Activated CD8-positive, alpha-beta memory T cell treated with anti-CD3 and anti-CD28 coated beads, Interleukin-2, amount 50 U/mL, for 24 hours (primary cell): Measurements from ENCODE around the gene FEM1A.
"Not testable (repeated sequence)": the region's sequence is repeated elsewhere in the genome, so short reads cannot be mapped to it uniquely, and the experiment has no call there.

Source experiments
- DNase-seq: peaks from one replicate; pipeline ENCODE4 v3.0.0-alpha.2; 2020; ENCODE audit errors: extremely low read depth

The FEM1A gene

DNA sequence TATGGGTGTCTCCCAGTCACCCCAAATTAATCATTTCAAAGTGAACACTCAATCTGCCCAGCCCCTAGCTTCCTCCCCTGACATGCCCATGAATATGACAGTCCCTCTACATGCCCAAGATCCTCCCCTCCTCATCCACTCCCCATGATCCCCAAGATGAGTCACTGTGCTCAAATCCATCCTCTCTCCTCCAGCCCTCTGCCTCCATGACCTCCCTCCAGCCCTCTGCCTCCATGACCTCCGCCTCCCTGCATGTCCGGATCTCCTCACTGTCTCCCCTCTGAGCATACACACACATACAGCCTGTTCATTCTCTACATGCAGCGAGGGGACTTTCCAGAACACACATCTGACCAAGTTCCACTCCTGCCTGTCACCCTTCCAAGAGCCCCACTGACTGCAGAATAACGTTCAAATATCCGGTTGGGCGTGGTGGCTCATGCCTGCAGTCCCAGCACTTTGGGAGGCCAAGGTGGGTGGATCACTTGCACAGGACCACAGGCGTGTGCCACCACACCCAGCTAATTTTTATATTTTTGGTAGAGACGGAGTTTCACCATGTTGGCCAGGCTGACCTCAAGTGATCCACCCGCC, 18.4 kb upstream of the FEM1A start:
- DNase-seq = no peak

DNA sequence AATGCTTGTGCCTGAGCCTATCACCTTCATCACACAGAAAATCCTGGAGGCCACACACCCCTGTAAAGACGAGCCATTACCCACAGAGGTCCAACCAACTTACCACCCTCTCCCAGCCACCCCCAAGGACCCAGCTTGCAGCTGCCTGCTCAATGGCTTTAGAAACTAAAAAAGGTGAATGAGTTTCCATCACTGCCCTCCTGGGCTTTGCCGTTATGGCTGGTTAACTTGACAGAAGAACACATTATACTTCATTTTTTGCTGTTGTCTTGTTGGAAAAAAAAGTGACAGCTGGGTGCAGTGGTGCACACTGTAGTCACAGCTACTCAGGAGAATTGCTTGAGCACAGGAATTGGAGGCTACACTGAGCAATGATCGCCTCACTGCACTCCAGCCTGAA, 17.4 kb upstream of the FEM1A start:
- no peak for DNase-seq

DNA sequence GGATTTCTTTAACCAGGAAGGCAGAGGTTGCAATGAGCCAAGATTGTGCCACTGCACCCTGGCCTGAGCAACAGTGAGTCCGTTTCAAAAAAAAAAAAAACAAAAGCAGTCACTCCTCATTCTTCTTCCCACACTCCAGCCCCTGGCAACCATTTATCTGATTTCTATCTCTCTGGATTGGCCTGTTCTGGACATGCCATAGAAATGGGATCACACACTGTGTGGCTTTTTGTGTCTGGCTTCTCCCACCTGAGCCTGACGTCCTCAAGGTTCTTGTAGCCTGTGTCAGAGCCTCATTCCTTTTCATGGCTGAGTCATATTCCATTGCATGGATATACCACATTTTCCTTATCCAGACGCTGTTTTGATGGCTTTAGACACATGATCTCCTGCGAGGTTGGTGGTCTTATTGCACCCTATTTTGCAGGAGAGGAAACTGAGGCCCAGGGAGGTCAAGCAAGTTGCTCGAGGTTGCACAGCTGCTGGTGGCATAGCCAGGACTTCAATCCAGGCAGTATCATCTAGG, 15.8 kb upstream of the FEM1A start:
- DNase-seq = no peak

DNA sequence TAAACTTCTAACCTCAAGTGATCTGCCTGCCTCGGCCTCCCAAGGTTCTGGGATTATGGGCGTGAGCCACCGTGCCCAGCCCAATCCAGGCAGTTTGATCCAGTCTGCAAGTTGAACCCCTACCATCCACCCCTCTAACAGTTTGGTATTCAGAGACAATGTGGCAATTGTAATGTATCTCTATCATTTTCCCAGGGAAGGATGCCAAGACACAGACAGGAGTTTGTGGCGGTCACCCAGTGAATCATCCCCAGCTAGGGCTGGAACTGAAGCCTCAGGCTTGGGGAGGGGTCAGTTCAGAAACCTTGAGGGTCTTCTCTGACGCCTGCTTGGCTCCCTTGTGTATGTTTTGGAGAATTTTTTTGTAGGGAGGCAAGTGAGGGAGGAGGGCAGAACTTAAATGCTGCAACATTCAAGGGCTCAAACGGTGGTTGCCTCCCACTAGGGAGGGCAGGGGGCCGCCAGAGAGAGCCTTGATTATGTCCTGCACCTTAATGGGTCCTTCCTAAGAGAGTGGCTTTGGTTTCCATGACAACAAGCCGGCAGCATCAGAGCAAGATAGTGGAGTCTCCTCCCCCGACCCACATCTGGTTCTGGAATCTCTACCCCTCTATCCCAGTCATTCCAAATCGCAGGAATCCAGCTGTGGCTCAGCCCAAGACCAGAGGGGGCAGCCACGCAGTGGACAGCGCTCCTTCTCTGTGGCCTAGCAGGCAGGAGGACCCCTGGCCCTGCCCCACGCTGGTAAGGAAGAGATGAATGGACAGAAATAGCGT, 14.9 kb upstream of the FEM1A start:
- no peak for DNase-seq

DNA sequence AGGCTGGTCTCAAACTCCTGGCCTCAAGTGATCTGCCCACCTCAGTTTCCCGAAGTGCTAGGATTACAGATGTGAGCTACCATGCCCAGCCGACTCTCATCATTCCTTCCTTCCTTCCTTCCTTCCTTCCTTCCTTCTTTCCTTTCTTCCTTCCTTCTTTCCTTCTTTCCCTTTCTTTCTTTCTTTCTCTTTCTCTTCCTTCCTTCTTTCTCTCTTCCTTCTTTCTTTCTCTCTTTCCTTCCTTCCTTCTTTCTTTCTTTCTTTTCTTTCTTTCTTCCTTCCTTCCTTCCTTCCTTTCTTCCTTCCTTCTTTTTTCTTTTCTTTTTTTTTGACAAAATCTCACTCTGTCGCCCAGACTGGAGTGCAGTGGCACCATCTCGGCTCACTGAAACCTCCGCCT, 13.4 kb upstream of the FEM1A start:
- not testable (repeated sequence) for DNase-seq

- no peak for DNase-seq
These were observed 10.7 kb upstream of the FEM1A start for GRCh38 chr19:4780860-4781259.

- no peak for DNase-seq
These were observed 9.7 kb upstream of the FEM1A start for GRCh38 chr19:4781801-4782200.

DNA sequence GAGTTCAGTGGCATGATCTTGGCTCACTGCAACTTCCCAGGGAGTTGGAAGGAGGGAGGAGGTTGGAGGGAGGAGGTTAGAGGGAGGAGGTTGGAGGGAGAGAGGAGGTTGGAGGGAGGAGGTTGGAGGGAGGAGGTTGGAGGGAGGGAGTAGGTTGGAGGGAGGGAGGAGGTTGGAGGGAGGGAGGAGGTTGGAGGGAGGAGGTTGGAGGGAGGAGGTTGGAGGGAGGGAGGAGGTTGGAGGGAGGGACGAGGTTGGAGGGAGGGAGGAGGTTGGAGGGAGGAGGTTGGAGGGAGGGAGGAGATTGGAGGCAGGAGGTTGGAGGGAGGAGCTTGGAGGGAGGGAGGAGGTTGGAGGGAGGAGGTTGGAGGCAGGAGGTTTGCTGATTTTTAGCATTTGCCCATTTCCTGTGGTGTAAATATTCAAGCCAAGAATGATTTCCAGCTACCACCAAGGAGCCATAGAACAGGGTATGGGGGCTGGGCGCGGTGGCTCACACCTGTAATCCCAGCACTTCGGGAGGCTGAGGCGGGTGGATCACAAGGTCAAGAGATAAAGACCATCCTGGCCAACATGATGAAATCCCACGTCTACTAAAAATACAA, 5.0 kb upstream of the FEM1A start:
- not testable (repeated sequence) for DNase-seq

GRCh38 chr19:4792019-4792865, 708 bp downstream of the FEM1A start:
- not testable (repeated sequence) for DNase-seq

DNA sequence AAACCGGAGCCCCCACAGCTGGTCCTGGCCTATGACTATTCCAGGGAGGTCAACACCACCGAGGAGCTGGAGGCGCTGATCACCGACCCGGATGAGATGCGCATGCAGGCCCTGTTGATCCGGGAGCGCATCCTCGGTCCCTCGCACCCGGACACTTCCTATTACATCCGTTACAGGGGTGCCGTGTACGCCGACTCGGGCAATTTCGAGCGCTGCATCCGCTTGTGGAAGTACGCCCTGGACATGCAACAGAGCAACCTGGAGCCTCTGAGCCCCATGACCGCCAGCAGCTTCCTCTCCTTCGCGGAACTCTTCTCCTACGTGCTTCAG, 1.3 kb downstream of the FEM1A start:
- DNase-seq = not testable (repeated sequence)

GRCh38 chr19:4793278-4793677, 1.7 kb downstream of the FEM1A start:
- not testable (repeated sequence) for DNase-seq

DNA sequence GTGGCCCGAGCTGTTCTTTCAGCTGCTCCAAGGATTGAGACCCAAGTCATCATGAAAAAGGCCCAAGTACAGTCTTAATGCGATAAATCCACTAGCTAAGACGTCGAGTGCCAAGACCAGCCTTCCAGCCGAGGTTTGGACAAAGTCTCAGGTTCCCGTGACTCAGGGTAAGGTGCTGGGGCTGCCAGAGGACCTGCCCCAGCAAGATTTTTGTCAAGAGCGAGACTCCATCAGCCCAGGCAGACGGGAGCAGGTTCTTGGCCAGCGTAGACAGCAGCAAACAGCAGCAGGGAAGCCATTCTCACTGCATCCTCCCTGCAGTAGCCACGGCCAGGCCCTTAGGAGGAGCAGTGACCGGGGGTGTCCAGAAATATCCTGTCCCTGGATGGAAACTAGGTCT, 3.4 kb downstream of the FEM1A start:
- DNase-seq = no peak

DNA sequence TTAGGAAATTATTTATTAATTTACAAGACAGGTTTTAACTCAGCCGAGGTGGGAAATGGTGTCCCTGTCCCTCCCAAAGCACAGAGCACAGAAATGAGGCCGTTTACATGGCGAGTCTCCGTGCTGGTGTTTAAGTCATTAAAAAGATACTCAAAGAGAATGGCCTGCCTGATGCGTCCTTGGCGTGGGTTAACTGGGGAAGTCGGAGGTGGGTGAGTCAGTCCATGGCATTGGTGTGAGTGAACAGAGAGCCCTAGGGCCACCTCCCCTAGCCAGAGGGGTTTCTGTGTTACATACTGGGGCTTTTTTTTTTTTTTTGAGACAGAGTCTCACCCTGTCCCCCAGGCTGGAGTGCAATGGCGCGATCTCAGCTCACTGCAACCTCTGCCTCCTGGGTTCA, 3.9 kb downstream of the FEM1A start:
- DNase-seq = no peak

DNA sequence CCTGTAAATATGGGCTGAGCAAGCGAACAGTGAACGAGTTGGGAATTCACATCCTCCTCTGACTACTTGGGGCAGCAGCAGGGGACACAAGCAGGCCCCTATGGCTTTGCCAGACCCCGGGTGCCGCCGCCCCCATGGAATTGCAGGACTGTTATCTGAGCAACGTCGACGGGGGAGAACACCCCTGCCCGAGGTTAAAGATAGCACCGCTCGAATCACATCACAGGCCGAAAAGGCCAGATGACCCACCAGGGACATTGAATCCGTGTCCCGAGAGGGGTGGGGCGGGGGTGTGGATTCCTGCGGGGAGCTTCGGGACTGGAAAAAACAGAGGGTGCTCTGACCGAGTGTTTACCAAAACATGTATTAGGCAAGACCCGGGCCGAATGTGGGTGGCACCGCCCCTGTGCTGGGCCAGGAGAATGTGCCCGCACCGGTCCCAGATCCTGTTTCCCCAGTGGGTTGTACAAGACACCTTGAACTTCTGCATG, 9.1 kb downstream of the FEM1A start:
- DNase-seq = no peak

DNA sequence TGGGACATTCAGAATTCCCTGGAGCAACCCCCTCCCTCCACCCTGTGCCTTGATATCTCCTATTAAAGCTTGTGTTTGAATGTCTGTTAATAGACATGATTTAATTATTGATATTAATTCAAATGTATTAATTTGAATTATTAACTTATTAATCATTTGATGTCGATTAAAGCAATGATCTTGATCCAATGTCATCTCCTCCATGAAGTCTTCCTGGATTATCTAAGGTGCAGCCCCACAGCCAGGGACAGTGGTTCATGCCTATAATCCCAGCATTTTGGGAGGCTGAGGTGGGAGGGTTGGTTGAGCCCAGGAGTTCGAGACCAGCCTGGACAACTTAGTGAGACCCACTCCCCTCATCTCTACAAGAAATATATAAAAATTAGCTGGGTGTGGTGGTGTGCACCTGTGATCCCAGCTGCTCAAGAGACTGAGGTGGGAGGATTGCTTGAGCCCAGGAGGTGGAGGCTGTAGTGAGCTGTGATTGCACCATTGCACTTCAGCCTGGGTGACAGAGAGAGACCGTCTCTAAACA, 9.6 kb downstream of the FEM1A start:
- DNase-seq = no peak

DNA sequence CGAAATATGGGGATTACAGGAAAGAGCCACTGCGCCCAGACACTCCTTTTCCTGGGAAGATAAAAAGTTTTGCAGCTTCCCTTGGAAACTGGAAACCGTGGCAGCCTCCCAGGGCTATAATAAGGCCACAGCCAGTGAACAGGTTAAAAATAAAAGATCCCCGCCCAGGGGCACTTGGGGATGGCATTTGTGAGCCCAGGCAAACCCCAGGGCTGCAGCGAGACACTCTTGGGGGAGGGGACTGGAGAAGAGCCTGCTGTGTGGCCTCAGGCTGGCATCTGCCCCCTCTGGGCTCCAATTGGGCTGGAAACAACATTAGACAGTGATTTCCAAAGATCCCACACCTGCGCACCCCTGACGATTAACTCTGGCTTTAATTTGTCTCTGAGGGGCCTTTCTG, 11.2 kb downstream of the FEM1A start:
- DNase-seq = no peak

- DNase-seq = peak; percentile 37
These were observed 12.5 kb downstream of the FEM1A start for GRCh38 chr19:4803736-4804695.

- not testable (repeated sequence) for DNase-seq
These were observed 13.6 kb downstream of the FEM1A start for GRCh38 chr19:4805140-4805539.

DNA sequence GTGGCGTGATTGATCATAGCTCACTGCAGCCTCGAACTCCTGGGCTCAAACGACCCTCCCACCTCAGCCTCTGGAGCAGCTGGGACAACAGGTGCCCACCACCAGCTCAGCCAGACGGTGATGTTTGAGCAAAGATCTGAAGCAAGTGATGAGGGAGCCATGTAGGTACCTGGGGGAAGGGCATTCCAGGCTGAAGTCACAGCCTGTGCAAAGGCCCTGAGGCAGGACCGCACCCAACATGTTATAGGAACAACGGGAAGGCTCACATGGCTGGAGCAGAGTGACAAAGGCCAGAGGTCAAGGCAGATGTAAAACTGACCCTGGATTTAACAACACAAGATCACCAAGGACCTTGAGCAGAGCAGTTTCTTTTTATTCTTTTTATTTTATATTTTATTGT, 14.8 kb downstream of the FEM1A start:
- DNase-seq = no peak

- DNase-seq = no peak
These were observed 15.7 kb downstream of the FEM1A start for GRCh38 chr19:4807188-4807587.
